Left lung (tissue), 10 donors: Measurements from ENCODE around the gene ARHGAP45. TPM values are rescaled to one million over a fixed set of nuclear protein-coding genes. Genes with fewer than 3 reads are reported as not detected.
"Not testable (repeated sequence)": the region's sequence is repeated elsewhere in the genome, so short reads cannot be mapped to it uniquely, and the experiment has no call there.

ENCODE experiments used
- ATAC-seq: fragments of 200-7000 bp; cut with Tn5 transposase; one replicate; pipeline ENCODE4 v1.9.1; 2020; ENCODE audit warnings: moderate library complexity
- DNase-seq, 4 donors: peaks; one replicate each; pipeline ENCODE4 v3.0.0-alpha.2; 2013 to 2020
- H3K27ac ChIP-seq, 2 donors: fragments of 200-600 bp; sonication (generic) in 1 of 2; one replicate each; pipeline versions ENCODE4 v1.5.0 to v1.8.0; 2020 to 2021
- H3K27me3 ChIP-seq, 2 donors: fragments of 200-600 bp; sonication (generic) in 1 of 2; one replicate each; pipeline versions ENCODE4 v1.5.0 to v1.8.0; 2020 to 2021
- H3K36me3 ChIP-seq, 2 donors: fragments of 200-600 bp; sonication (generic) in 1 of 2; one replicate each; pipeline versions ENCODE4 v1.5.0 to v1.8.0; 2020 to 2021
- H3K4me1 ChIP-seq, 2 donors: fragments of 200-600 bp; one replicate each; pipeline ENCODE4 v1.8.0; 2021
- H3K4me3 ChIP-seq, 2 donors: fragments of 200-600 bp; sonication (generic) in 1 of 2; one replicate each; pipeline versions ENCODE4 v1.5.0 to v1.8.0; 2020 to 2021; ENCODE audit warnings: mild to moderate bottlenecking in 1 of 2
- H3K9me3 ChIP-seq, 2 donors: fragments of 200-600 bp; sonication (generic) in 1 of 2; one replicate each; pipeline versions ENCODE4 v1.5.0 to v1.8.0; 2020 to 2021
- CTCF ChIP-seq, 2 donors: fragments of 200-600 bp; sonication (generic) in 1 of 2; IDR thresholded peaks; one replicate each; pipeline versions ENCODE4 v1.5.0 to v1.8.0; 2021; ENCODE audit warnings: antibody characterized with exemption in 2 of 2
- intact Hi-C, 2 donors: fragments of 100-400 bp; cut with DNase I; formaldehyde crosslinking; loops; one replicate each; pipeline versions ENCODE4 v1.11.2 to v1.14.2; 2022
- polyA plus RNA-seq, 6 donors: library from polyadenylated mRNA; unstranded; fragments of 120-200 nt; gene quantifications; one replicate each; pipeline ENCODE4 v1.2.1, GENCODE V29; 2013; ENCODE audit not compliant: insufficient read length in 6 of 6
- total RNA-seq, 2 donors: library from RNA; stranded (reverse); fragmentation: NEBNext Ultra II Directional; extraction: Animal tissue kit (Norgen Biotek cat#: 25700); gene quantifications; one replicate each; pipeline ENCODE4 v1.2.1, GENCODE V29; 2021
- donor health status: DM: no; HTN: yes; CAD: no.
- donor health status: DM: no; HTN: no; CAD: no.

The ARHGAP45 gene
- total and polyA plus RNA-seq, 8 donors, result 8.5 to 83.8 (median 12.0) TPM

- DNase-seq, result peak in 1 of 4 donors; percentile 67
- peak overlapping the region; percentile 71 to 91 for H3K4me3 ChIP-seq
- H3K9me3 ChIP-seq, result no peaks in the 10 kb centered on the region
- peaks cover 49 to 74% of the 10 kb centered on the region in 2 donors for H3K4me1 ChIP-seq
- ATAC-seq, result no peak
- intact Hi-C loops, result no loop called here
- no peak for TF ChIP-seq CTCF (IDR thresholded peaks at IDR 0.05)
- no peak overlapping the region for H3K27ac ChIP-seq
- H3K27me3 ChIP-seq, result no peaks in the 10 kb centered on the region
- peaks cover 0 to 26% of the 10 kb centered on the region in 2 donors for H3K36me3 ChIP-seq
These were observed 47.9 kb upstream of the ARHGAP45 start for GRCh38 chr19:1018932-1019615.

GRCh38 chr19:1019616-1019961 lies 47.4 kb upstream of the ARHGAP45 start:
- Histone ChIP-seq H3K36me3 (peaks cover 0 to 20% of the 10 kb centered on the region in 2 donors), H3K4me3 (peak overlapping the region; percentile 71 to 91), H3K9me3 (no peaks in the 10 kb centered on the region), H3K4me1 (peaks cover 49 to 75% of the 10 kb centered on the region in 2 donors), H3K27me3 (no peaks in the 10 kb centered on the region), H3K27ac (no peak overlapping the region)
- intact Hi-C loops, result no loop called here
- TF ChIP-seq CTCF (IDR thresholded peaks at IDR 0.05), result no peak
- DNase-seq, result peak in 1 of 4 donors; percentile 80
- ATAC-seq, result no peak

- H3K9me3 ChIP-seq, result no peaks in the 10 kb centered on the region
- peaks cover 0 to 14% of the 10 kb centered on the region in 2 donors for H3K36me3 ChIP-seq
- no peaks in the 10 kb centered on the region for H3K27me3 ChIP-seq
- DNase-seq, result peak in 2 of 4 donors; percentile 59 to 87
- TF ChIP-seq CTCF (IDR thresholded peaks at IDR 0.05), result no peak
- peak overlapping the region; percentile 71 to 91 for H3K4me3 ChIP-seq
- intact Hi-C loops, result no loop called here
- H3K27ac ChIP-seq, result peak overlapping the region; percentile 89 to 97
- peaks cover 49 to 79% of the 10 kb centered on the region in 2 donors for H3K4me1 ChIP-seq
- ATAC-seq, result no peak
These were observed 46.7 kb upstream of the ARHGAP45 start for GRCh38 chr19:1019980-1020867.

- no peaks in the 10 kb centered on the region for H3K9me3 ChIP-seq
- no peaks in the 10 kb centered on the region for H3K27me3 ChIP-seq
- peaks cover 46 to 79% of the 10 kb centered on the region in 2 donors for H3K4me1 ChIP-seq
- peaks cover 0 to 7% of the 10 kb centered on the region in 2 donors for H3K36me3 ChIP-seq
- peak; percentile 97 to 100 (median 98) for DNase-seq
- ATAC-seq, result peak; percentile 93
- intact Hi-C loops, result no loop called here
- H3K4me3 ChIP-seq, result peak within 1 kb of the TSS; percentile 71 to 91
- no peak for TF ChIP-seq CTCF (IDR thresholded peaks at IDR 0.05)
- H3K27ac ChIP-seq, result peak within 1 kb of the TSS; percentile 89 to 97
These were observed 46.0 kb upstream of the ARHGAP45 start, which contains the start of gene TMEM259 for GRCh38 chr19:1020868-1021425. TMEM259 (minus strand) TSS chr19:1021123; CDS start chr19:1020996, 127 bp downstream.

GRCh38 chr19:1023883-1024188 lies 43.1 kb upstream of the ARHGAP45 start:
- H3K27ac ChIP-seq, intact Hi-C loops, H3K27me3 ChIP-seq, ATAC-seq, H3K9me3 ChIP-seq, H3K4me3 ChIP-seq, DNase-seq, H3K36me3 ChIP-seq: not testable (repeated sequence)
- peaks cover 21 to 67% of the 10 kb centered on the region in 2 donors for H3K4me1 ChIP-seq

GRCh38 chr19:1025080-1025479 lies 41.9 kb upstream of the ARHGAP45 start:
- H3K27me3 ChIP-seq, H3K4me3 ChIP-seq, DNase-seq, H3K9me3 ChIP-seq, intact Hi-C loops, ATAC-seq, H3K36me3 ChIP-seq, H3K27ac ChIP-seq: not testable (repeated sequence)
- H3K4me1 ChIP-seq, result peaks cover 9 to 65% of the 10 kb centered on the region in 2 donors
